Vagina (tissue), 2 donors: ENCODE data around the gene BMPR1A. TPM values are rescaled to one million over a fixed set of nuclear protein-coding genes. Genes with fewer than 3 reads are reported as not detected.
A peak's percentile ranks its signal among the peaks of the same experiment; 100 is the strongest.

Experiments
- DNase-seq, 2 donors: peaks; one replicate each; pipeline ENCODE4 v3.0.0-alpha.2; 2017; ENCODE audit errors: extremely low spot score in 2 of 2
- H3K27ac ChIP-seq: fragments of 200-600 bp; sonication (generic); one replicate; pipeline ENCODE4 v1.5.1; 2019
- H3K27me3 ChIP-seq: fragments of 200-600 bp; sonication (generic); one replicate; pipeline ENCODE4 v1.5.1; 2019
- H3K36me3 ChIP-seq, 2 donors: fragments of 200-600 bp; sonication (generic); one replicate each; pipeline ENCODE4 v1.5.1; 2017 to 2019
- H3K4me1 ChIP-seq: fragments of 200-600 bp; sonication (generic); one replicate; pipeline ENCODE4 v1.5.1; 2019
- H3K4me3 ChIP-seq, 2 donors: fragments of 200-600 bp; sonication (generic); 1 replicate in 1 of 2; 2 replicates in 1 of 2; pipeline ENCODE4 v1.5.1; 2016 to 2019
- H3K9me3 ChIP-seq: fragments of 200-600 bp; sonication (generic); one replicate; pipeline ENCODE4 v1.5.1; 2019
- CTCF ChIP-seq, 3 experiments: fragments of 450-650 bp in 2 of 3; fragments of 200-600 bp in 1 of 3; sonication (generic) in 1 of 3; IDR thresholded peaks; one replicate each; pipeline ENCODE4 v1.5.1; 2017 to 2019; ENCODE audit warnings: antibody characterized with exemption in 3 of 3, mild to moderate bottlenecking in 2 of 3, moderate library complexity in 2 of 3
- POLR2A ChIP-seq, 2 donors: fragments of 450-650 bp; IDR thresholded peaks; one replicate each; pipeline ENCODE4 v1.6.1; 2017; ENCODE audit warnings: antibody characterized with exemption in 2 of 2, mild to moderate bottlenecking in 2 of 2, moderate library complexity in 2 of 2
- POLR2AphosphoS5 ChIP-seq, 2 donors: sonication (generic); formaldehyde crosslinking; IDR thresholded peaks; one replicate each; pipeline ENCODE4 v1.9.0; 2017; ENCODE audit warnings: antibody characterized with exemption in 2 of 2, mild to moderate bottlenecking in 2 of 2, low read depth in 1 of 2; ENCODE audit not compliant: insufficient read depth in 1 of 2
- intact Hi-C: fragments of 100-400 bp; cut with DNase I; formaldehyde crosslinking; loops from one replicate; pipeline ENCODE4 v1.15.1; 2023
- total RNA-seq: library from RNA; depleted of rRNA; stranded (reverse); fragments of >200 nt; gene quantifications from one replicate; pipeline ENCODE4 v1.2.3, GENCODE V29; 2016

Gene BMPR1A
- total RNA-seq, 1 donor from 2014 or later, result 33.1 TPM

- Histone ChIP-seq H3K27me3 (no peaks in the 10 kb centered on the region), H3K9me3 (no peaks in the 10 kb centered on the region), H3K4me1 (peaks cover 52% of the 10 kb centered on the region), H3K4me3 (peak overlapping the region in 1 of 2 donors; percentile 35), H3K36me3 (no peaks in the 10 kb centered on the region), H3K27ac (peak overlapping the region; percentile 91)
- intact Hi-C loops, result no loop called here
- DNase-seq, result peak in 1 of 2 donors; percentile 90
- TF ChIP-seq POLR2A (IDR thresholded peaks at IDR 0.05) (no peak), POLR2AphosphoS5 (IDR thresholded peaks at IDR 0.05; ENCODE audit: insufficient read depth in 1 of 2, low read depth in 1 of 2) (peak; percentile 51 to 64), CTCF (IDR thresholded peaks at IDR 0.05) (no peak)
These were observed 197.6 kb downstream of the BMPR1A start for GRCh38 chr10:86953747-86954680.

- peaks cover 61% of the 10 kb centered on the region for H3K4me1 ChIP-seq
- H3K36me3 ChIP-seq, result no peaks in the 10 kb centered on the region
- intact Hi-C loops, result no loop called here
- peak in 1 of 2 donors; percentile 91 for DNase-seq
- H3K9me3 ChIP-seq, result no peaks in the 10 kb centered on the region
- H3K27ac ChIP-seq, result peak overlapping the region; percentile 91
- no peaks in the 10 kb centered on the region for H3K27me3 ChIP-seq
- TF ChIP-seq CTCF (IDR thresholded peaks at IDR 0.05) (no peak), POLR2AphosphoS5 (IDR thresholded peaks at IDR 0.05; ENCODE audit: insufficient read depth in 1 of 2, low read depth in 1 of 2) (no peak), POLR2A (IDR thresholded peaks at IDR 0.05) (no peak)
- H3K4me3 ChIP-seq, result peak overlapping the region in 1 of 2 donors; percentile 35
These were observed 198.5 kb downstream of the BMPR1A start for GRCh38 chr10:86954681-86955500.

GRCh38 chr10:86955501-86956194, 199.2 kb downstream of the BMPR1A start:
- Histone ChIP-seq H3K36me3 (no peaks in the 10 kb centered on the region), H3K27ac (peak overlapping the region; percentile 91), H3K4me1 (peaks cover 69% of the 10 kb centered on the region), H3K9me3 (no peaks in the 10 kb centered on the region), H3K27me3 (no peaks in the 10 kb centered on the region), H3K4me3 (peak overlapping the region; percentile 14 to 35)
- TF ChIP-seq CTCF (IDR thresholded peaks at IDR 0.05) (no peak), POLR2AphosphoS5 (IDR thresholded peaks at IDR 0.05; ENCODE audit: insufficient read depth in 1 of 2, low read depth in 1 of 2) (no peak), POLR2A (IDR thresholded peaks at IDR 0.05) (no peak)
- intact Hi-C loops, result no loop called here
- DNase-seq, result no peak

- Histone ChIP-seq H3K27ac (peak overlapping the region; percentile 91), H3K4me1 (peaks cover 70% of the 10 kb centered on the region), H3K27me3 (no peaks in the 10 kb centered on the region), H3K9me3 (no peaks in the 10 kb centered on the region), H3K36me3 (no peaks in the 10 kb centered on the region), H3K4me3 (peak overlapping the region; percentile 14 to 35)
- TF ChIP-seq CTCF (IDR thresholded peaks at IDR 0.05) (no peak), POLR2A (IDR thresholded peaks at IDR 0.05) (no peak), POLR2AphosphoS5 (IDR thresholded peaks at IDR 0.05; ENCODE audit: insufficient read depth in 1 of 2, low read depth in 1 of 2) (no peak)
- DNase-seq, result no peak
- intact Hi-C loops, result no loop called here
These were observed 199.9 kb downstream of the BMPR1A start for GRCh38 chr10:86956195-86956847.
